ENCODE results near the gene THSD7A.

DNA sequence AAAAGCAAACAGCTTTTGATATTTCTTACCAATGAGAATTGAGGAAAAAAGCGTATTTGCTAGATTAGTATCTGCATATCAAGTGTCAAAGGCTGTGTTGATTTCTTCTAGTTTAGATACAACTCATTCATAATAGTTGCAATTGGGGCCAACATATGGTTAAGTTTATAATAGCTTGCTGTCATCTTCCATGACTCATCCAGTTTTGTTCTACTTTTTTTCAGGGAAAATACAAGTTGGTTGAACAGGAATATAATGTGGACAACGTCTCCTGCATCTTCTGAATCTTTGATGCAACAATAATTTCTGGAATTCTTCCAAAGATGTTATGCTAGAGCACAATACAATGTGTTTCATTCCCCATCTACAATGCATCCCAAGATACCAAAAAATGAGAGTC lies 182.0 kb downstream of the THSD7A start:
- TF ChIP-seq, protein P1, sequence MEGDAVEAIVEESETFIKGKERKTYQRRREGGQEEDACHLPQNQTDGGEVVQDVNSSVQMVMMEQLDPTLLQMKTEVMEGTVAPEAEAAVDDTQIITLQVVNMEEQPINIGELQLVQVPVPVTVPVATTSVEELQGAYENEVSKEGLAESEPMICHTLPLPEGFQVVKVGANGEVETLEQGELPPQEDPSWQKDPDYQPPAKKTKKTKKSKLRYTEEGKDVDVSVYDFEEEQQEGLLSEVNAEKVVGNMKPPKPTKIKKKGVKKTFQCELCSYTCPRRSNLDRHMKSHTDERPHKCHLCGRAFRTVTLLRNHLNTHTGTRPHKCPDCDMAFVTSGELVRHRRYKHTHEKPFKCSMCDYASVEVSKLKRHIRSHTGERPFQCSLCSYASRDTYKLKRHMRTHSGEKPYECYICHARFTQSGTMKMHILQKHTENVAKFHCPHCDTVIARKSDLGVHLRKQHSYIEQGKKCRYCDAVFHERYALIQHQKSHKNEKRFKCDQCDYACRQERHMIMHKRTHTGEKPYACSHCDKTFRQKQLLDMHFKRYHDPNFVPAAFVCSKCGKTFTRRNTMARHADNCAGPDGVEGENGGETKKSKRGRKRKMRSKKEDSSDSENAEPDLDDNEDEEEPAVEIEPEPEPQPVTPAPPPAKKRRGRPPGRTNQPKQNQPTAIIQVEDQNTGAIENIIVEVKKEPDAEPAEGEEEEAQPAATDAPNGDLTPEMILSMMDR (IDR thresholded peaks at IDR 0.05), result no peak
- no peak for TF ChIP-seq POLR2A (IDR thresholded peaks at IDR 0.05)
